Measurements from ENCODE around the gene TENM4. TPM values are rescaled to one million over a fixed set of nuclear protein-coding genes. Genes with fewer than 3 reads are reported as not detected.
A peak's percentile ranks its signal among the peaks of the same experiment; 100 is the strongest.

The TENM4 gene
- total and polyA plus RNA-seq, 4 donors = 24.8 to 70.5 (median 38.1) TPM

- WGBS (ENCODE audit: insufficient coverage) = 100% methylated on average over 1 of the region's 5 CpGs
- Histone ChIP-seq H3K36me3 (ENCODE audit: control insufficient read depth, insufficient read depth, low read length) (peaks cover 32% of the 10 kb centered on the region), H3K4me1 (ENCODE audit: control insufficient read depth, insufficient read depth, low read length) (peaks cover 5% of the 10 kb centered on the region), H3K4me3 (ENCODE audit: low read depth, low read length) (no peak overlapping the region), H3K27ac (ENCODE audit: low read depth, low read length) (no peak overlapping the region), H3K27me3 (ENCODE audit: control insufficient read depth, insufficient read depth, low read length) (no peaks in the 10 kb centered on the region), H3K9me3 (ENCODE audit: control insufficient read depth, insufficient read depth, low read length) (no peaks in the 10 kb centered on the region)
- DNase-seq (ENCODE audit: low read depth in 4 of 6, low spot score in 6 of 6) = no peak
Measured at GRCh38 chr11:78731027-78731426, 709.8 kb downstream of the TENM4 start.

- H3K4me3 ChIP-seq (ENCODE audit: low read depth, low read length) = no peak overlapping the region
- H3K27me3 ChIP-seq (ENCODE audit: control insufficient read depth, insufficient read depth, low read length) = no peaks in the 10 kb centered on the region
- WGBS (ENCODE audit: insufficient coverage) = 80% methylated on average over 5 of the region's 8 CpGs
- no peak for DNase-seq (ENCODE audit: low read depth in 4 of 6, low spot score in 6 of 6)
- H3K27ac ChIP-seq (ENCODE audit: low read depth, low read length) = no peak overlapping the region
- peaks cover 31% of the 10 kb centered on the region for H3K36me3 ChIP-seq (ENCODE audit: control insufficient read depth, insufficient read depth, low read length)
- H3K9me3 ChIP-seq (ENCODE audit: control insufficient read depth, insufficient read depth, low read length) = no peaks in the 10 kb centered on the region
- peaks cover 5% of the 10 kb centered on the region for H3K4me1 ChIP-seq (ENCODE audit: control insufficient read depth, insufficient read depth, low read length)
Measured at GRCh38 chr11:78730267-78730824, 710.5 kb downstream of the TENM4 start.

- Histone ChIP-seq H3K27ac (ENCODE audit: low read depth, low read length) (no peak overlapping the region), H3K4me3 (ENCODE audit: low read depth, low read length) (no peak overlapping the region), H3K36me3 (ENCODE audit: control insufficient read depth, insufficient read depth, low read length) (peaks cover 31% of the 10 kb centered on the region), H3K9me3 (ENCODE audit: control insufficient read depth, insufficient read depth, low read length) (no peaks in the 10 kb centered on the region), H3K4me1 (ENCODE audit: control insufficient read depth, insufficient read depth, low read length) (peaks cover 5% of the 10 kb centered on the region), H3K27me3 (ENCODE audit: control insufficient read depth, insufficient read depth, low read length) (no peaks in the 10 kb centered on the region)
- 67% methylated on average over 4 of the region's 5 CpGs for WGBS (ENCODE audit: insufficient coverage)
- DNase-seq (ENCODE audit: low read depth in 4 of 6, low spot score in 6 of 6) = no peak
Measured at GRCh38 chr11:78727816-78728215, 713.0 kb downstream of the TENM4 start.

GRCh38 chr11:78725200-78725599 lies 715.6 kb downstream of the TENM4 start:
- Histone ChIP-seq H3K27me3 (ENCODE audit: control insufficient read depth, insufficient read depth, low read length) (no peaks in the 10 kb centered on the region), H3K4me3 (ENCODE audit: low read depth, low read length) (no peak overlapping the region), H3K4me1 (ENCODE audit: control insufficient read depth, insufficient read depth, low read length) (no peaks in the 10 kb centered on the region), H3K9me3 (ENCODE audit: control insufficient read depth, insufficient read depth, low read length) (no peaks in the 10 kb centered on the region), H3K27ac (ENCODE audit: low read depth, low read length) (no peak overlapping the region), H3K36me3 (ENCODE audit: control insufficient read depth, insufficient read depth, low read length) (peaks cover 41% of the 10 kb centered on the region)
- 100% methylated on average over 1 of the region's 5 CpGs for WGBS (ENCODE audit: insufficient coverage)
- DNase-seq (ENCODE audit: low read depth in 4 of 6, low spot score in 6 of 6) = no peak

GRCh38 chr11:78722786-78723185 lies 718.0 kb downstream of the TENM4 start:
- Histone ChIP-seq H3K4me3 (ENCODE audit: low read depth, low read length) (no peak overlapping the region), H3K4me1 (ENCODE audit: control insufficient read depth, insufficient read depth, low read length) (no peaks in the 10 kb centered on the region), H3K9me3 (ENCODE audit: control insufficient read depth, insufficient read depth, low read length) (no peaks in the 10 kb centered on the region), H3K36me3 (ENCODE audit: control insufficient read depth, insufficient read depth, low read length) (peaks cover 25% of the 10 kb centered on the region), H3K27ac (ENCODE audit: low read depth, low read length) (no peak overlapping the region), H3K27me3 (ENCODE audit: control insufficient read depth, insufficient read depth, low read length) (no peaks in the 10 kb centered on the region)
- WGBS (ENCODE audit: insufficient coverage) = 98% methylated on average over 5 of the region's 5 CpGs
- no peak for DNase-seq (ENCODE audit: low read depth in 4 of 6, low spot score in 6 of 6)

GRCh38 chr11:78720281-78720989 lies 720.4 kb downstream of the TENM4 start:
- Histone ChIP-seq H3K36me3 (ENCODE audit: control insufficient read depth, insufficient read depth, low read length) (peaks cover 16% of the 10 kb centered on the region), H3K9me3 (ENCODE audit: control insufficient read depth, insufficient read depth, low read length) (no peaks in the 10 kb centered on the region), H3K27me3 (ENCODE audit: control insufficient read depth, insufficient read depth, low read length) (no peaks in the 10 kb centered on the region), H3K27ac (ENCODE audit: low read depth, low read length) (no peak overlapping the region), H3K4me1 (ENCODE audit: control insufficient read depth, insufficient read depth, low read length) (no peaks in the 10 kb centered on the region), H3K4me3 (ENCODE audit: low read depth, low read length) (no peak overlapping the region)
- DNase-seq (ENCODE audit: low read depth in 4 of 6, low spot score in 6 of 6) = peak in 1 of 6 donors; percentile 31

GRCh38 chr11:78717041-78717440 lies 723.8 kb downstream of the TENM4 start:
- DNase-seq (ENCODE audit: low read depth in 4 of 6, low spot score in 6 of 6) = peak in 1 of 6 donors; percentile 75
- Histone ChIP-seq H3K4me3 (ENCODE audit: low read depth, low read length) (no peak overlapping the region), H3K27ac (ENCODE audit: low read depth, low read length) (no peak overlapping the region), H3K36me3 (ENCODE audit: control insufficient read depth, insufficient read depth, low read length) (peaks cover 15% of the 10 kb centered on the region), H3K27me3 (ENCODE audit: control insufficient read depth, insufficient read depth, low read length) (no peaks in the 10 kb centered on the region), H3K9me3 (ENCODE audit: control insufficient read depth, insufficient read depth, low read length) (no peaks in the 10 kb centered on the region), H3K4me1 (ENCODE audit: control insufficient read depth, insufficient read depth, low read length) (peaks cover 3% of the 10 kb centered on the region)

- no peak overlapping the region for H3K27ac ChIP-seq (ENCODE audit: low read depth, low read length)
- peaks cover 5% of the 10 kb centered on the region for H3K36me3 ChIP-seq (ENCODE audit: control insufficient read depth, insufficient read depth, low read length)
- no peak overlapping the region for H3K4me3 ChIP-seq (ENCODE audit: low read depth, low read length)
- H3K27me3 ChIP-seq (ENCODE audit: control insufficient read depth, insufficient read depth, low read length) = no peaks in the 10 kb centered on the region
- peak in 3 of 6 donors; percentile 29 to 76 (median 68) for DNase-seq (ENCODE audit: low read depth in 4 of 6, low spot score in 6 of 6)
- no peaks in the 10 kb centered on the region for H3K9me3 ChIP-seq (ENCODE audit: control insufficient read depth, insufficient read depth, low read length)
- peaks cover 3% of the 10 kb centered on the region for H3K4me1 ChIP-seq (ENCODE audit: control insufficient read depth, insufficient read depth, low read length)
- WGBS (ENCODE audit: insufficient coverage) = 48% methylated on average over 7 of the region's 8 CpGs
Measured at GRCh38 chr11:78715639-78716311, 725.1 kb downstream of the TENM4 start.

GRCh38 chr11:78714539-78714938 lies 726.3 kb downstream of the TENM4 start:
- H3K4me3 ChIP-seq (ENCODE audit: low read depth, low read length) = no peak overlapping the region
- H3K27me3 ChIP-seq (ENCODE audit: control insufficient read depth, insufficient read depth, low read length) = no peaks in the 10 kb centered on the region
- H3K36me3 ChIP-seq (ENCODE audit: control insufficient read depth, insufficient read depth, low read length) = peaks cover 5% of the 10 kb centered on the region
- DNase-seq (ENCODE audit: low read depth in 4 of 6, low spot score in 6 of 6) = no peak
- no peaks in the 10 kb centered on the region for H3K9me3 ChIP-seq (ENCODE audit: control insufficient read depth, insufficient read depth, low read length)
- H3K27ac ChIP-seq (ENCODE audit: low read depth, low read length) = no peak overlapping the region
- WGBS (ENCODE audit: insufficient coverage) = 90% methylated on average over 2 of the region's 3 CpGs
- H3K4me1 ChIP-seq (ENCODE audit: control insufficient read depth, insufficient read depth, low read length) = peaks cover 3% of the 10 kb centered on the region

GRCh38 chr11:78711735-78712134 lies 729.1 kb downstream of the TENM4 start:
- H3K27ac ChIP-seq (ENCODE audit: low read depth, low read length) = no peak overlapping the region
- peaks cover 3% of the 10 kb centered on the region for H3K4me1 ChIP-seq (ENCODE audit: control insufficient read depth, insufficient read depth, low read length)
- WGBS (ENCODE audit: insufficient coverage) = no CpG with 5 or more reads among the region's 3 CpGs
- DNase-seq (ENCODE audit: low read depth in 4 of 6, low spot score in 6 of 6) = no peak
- H3K4me3 ChIP-seq (ENCODE audit: low read depth, low read length) = no peak overlapping the region
- H3K27me3 ChIP-seq (ENCODE audit: control insufficient read depth, insufficient read depth, low read length) = no peaks in the 10 kb centered on the region
- peaks cover 11% of the 10 kb centered on the region for H3K36me3 ChIP-seq (ENCODE audit: control insufficient read depth, insufficient read depth, low read length)
- no peaks in the 10 kb centered on the region for H3K9me3 ChIP-seq (ENCODE audit: control insufficient read depth, insufficient read depth, low read length)
